HG02884 (cell line): Measurements from ENCODE around the gene MSI2.

Source experiments
- ATAC-seq: cut with Tn5 transposase; IDR thresholded peaks from one replicate; pipeline ENCODE4 v1.9.1; 2021; ENCODE audit warnings: mild to moderate bottlenecking, moderate library complexity; ENCODE audit not compliant: unreplicated experiment

MSI2 gene

DNA sequence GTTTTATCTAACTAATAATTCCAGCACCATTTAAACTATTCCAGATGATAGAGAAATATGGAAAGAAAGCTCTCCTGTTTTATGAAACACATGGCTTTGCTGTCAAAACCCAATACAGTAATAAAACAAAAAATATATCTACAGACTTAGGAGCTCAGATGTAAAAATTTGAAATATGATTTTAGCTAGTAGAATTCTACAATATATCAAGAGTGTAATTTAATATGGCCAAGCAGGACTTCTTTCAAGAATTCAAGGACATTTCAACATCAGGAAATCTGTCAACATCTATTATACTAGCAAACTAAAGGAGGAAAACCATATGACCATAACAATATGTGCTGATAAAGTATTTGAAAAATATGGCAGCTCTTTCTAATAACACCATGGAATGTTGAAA lies 431.3 kb downstream of the MSI2 start:
- ATAC-seq, result no peak

DNA sequence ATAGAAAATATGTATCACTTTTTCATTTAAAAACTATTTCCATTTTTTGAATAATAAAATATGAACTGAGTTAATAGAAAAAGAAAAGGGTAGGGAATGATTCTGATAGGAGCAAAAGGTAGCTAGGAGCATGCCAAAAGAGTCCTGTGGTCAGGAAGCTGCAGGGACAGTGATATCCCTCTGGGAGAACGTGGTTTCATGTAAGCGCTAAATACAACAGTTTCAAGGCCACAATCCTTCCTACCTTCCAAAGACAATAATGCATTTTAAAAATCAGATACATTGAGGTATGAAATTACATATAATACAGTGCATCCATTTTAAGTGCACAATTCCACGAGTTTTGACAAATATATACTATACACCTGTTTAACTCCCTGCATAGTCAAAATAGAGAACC lies 432.9 kb downstream of the MSI2 start:
- ATAC-seq, result no peak

DNA sequence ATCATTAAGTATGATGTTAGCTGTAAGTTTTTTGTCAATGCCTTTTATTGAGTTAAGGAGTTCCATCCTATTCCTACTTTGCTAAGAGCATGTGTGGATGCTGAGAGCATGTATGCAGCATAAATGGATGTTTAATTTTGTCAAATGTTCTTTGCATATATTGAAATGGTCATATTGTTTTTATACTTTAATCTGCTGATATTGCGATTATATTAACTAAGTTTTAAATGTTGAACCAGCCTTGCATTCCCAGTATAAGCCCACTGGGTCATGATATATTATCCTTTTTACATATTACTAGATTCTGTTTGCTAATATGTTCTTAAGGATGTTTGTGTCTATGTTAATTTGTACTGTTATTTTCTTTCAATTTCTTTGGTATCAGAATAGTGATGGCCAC lies 435.6 kb downstream of the MSI2 start:
- no peak for ATAC-seq

DNA sequence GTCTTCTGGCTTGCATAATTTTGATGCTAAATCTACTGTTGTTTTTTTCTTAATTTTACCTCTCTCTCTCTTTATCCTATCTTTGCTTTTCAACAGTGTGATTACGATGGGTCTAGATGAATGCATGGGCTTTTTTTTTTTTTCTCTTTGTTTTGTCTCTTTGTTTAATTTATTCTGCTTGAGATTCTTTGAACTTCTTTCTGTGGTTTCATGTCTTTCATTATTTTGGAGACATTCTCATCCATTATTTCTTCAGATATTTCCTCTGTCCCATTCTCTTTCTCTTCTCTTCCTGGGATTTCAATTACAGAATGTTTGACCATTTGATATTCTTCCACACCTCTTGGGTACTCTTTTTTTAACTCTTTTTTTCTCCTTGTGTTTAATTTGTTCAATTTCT lies 436.4 kb downstream of the MSI2 start:
- ATAC-seq, result no peak

DNA sequence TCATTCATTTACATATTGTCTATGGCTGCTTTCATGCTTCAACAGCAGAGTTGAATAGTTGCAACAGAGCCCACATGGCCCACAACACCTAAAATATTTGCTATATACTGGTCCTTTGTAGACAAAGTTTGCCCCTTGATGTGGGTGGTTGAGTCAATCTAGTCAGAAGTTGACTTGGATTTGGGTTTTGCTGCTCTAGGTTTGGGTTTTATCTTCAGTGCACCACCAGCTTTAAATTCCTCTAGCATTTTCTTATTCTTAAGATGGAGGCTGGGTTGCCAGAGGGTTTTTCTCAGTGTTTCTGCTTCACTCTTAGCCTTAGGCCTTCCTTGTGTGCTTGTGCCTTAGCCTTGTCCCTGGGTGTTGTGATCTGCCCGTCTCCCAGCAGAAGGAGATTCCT lies 437.7 kb downstream of the MSI2 start:
- ATAC-seq, result no peak

DNA sequence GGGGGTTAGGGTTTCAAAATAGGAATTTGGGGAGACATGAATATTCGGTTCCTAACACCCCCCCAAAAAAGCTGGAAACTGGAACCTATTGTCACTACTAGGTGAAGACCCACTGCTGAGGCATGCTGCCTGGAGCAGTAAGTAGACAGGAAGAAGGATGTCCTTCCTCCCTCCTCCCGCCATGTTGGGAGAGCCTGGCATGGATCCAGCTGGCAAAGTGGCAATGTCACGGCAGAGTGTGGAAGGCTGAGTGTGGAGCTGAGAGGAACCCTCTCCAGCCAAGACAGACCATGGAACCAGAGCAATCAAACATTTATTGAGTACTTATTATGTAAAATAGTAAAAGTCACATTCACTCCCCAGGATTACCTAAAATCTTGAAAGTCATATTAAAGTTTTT lies 439.7 kb downstream of the MSI2 start:
- ATAC-seq, result no peak

DNA sequence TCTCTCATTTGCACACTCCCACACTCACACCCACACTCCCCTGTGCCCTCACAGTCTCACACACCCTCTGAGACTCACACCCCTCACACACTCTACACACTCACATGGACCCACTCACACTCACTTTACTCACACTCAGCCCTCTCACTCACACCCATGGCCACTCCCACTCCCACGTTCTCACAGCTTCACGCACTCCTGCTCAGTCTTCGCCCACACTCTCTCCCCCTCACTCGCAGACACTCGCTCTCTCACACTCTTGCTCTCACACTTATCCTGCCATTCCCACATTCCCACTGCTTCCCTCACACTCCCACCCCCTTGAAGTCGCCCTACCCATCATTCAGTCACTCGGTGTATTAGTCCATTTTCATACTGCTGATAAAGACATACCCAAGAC lies 440.9 kb downstream of the MSI2 start:
- ATAC-seq, result no peak

DNA sequence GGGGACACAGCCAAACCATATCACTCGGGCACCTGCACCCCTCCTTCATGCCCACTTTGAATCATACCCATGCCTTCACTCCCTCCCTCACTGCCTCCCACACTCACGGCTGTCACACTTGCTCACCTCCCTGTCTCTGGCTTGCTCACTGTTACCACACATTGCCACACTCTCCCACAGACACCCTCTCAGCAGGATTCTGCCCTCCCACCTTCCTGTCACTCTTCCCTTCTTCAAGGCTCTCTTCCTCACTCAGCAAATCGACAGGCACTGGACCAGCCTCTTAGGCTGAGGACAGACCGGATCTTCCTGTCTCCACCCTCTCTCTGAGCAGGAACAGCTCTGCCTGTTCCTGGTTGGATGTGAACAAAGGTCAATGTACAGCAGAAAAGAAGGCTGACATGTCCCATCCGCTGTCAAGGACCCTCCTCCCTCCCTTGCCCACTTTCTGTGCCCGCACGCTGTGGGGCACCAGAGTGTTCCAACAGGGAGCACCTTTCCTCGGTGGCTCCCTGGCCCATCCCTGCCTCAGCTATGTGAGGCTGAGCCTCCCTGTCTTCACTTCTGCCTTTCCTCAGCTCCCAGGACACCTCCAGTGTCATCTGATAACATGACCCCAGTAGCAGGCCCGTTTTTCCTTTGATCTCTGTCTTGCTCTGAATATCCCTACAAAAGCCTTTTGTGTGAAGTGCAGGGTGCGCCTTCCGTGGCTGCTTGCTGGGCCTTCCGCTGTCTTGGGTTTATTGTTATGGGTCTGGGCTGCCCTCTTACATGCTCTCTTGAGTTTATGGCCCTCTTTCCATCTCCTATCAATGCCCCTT lies 441.8 kb downstream of the MSI2 start:
- no peak for ATAC-seq

DNA sequence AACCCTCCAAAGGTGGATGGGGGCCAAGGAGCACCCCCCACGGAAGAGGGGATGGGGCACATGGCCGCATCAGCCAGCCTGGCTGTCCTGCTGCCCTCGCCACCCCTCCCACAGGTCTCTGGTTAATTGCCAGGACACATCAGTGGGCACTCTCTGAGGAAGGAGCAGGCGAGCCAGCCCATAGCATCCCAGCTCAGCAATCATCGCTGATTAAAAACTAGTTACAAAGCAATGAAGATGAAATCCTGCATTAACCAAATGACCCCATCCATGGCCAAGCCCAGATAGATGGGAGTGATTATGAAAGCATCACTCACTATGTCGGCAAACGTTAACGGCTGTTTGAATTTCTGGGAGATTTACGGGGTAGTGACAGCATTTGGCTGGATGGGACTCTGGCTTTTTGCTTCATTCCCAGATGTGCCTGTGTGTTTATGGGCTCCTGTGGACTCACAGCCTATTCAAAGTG lies 443.5 kb downstream of the MSI2 start:
- ATAC-seq, result no peak

DNA sequence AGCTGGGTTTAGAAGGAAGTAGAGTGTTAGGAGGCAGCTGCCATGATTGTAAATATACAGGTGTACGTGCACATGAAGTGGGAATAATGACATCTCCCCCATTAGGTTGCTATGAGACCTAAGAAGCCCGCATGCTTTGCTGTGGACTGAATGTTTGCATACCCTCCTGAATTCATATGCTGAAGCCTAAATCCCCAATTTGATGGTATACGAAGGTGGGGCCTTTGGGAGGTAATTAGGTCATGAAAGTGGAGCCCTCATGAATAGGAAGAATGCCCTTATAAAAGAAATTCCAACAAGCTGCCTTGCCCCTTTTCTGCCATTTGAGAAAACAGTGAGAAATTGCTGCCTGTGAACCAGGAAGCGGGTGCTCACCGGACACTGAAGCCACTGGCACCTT lies 444.8 kb downstream of the MSI2 start:
- ATAC-seq, result no peak

DNA sequence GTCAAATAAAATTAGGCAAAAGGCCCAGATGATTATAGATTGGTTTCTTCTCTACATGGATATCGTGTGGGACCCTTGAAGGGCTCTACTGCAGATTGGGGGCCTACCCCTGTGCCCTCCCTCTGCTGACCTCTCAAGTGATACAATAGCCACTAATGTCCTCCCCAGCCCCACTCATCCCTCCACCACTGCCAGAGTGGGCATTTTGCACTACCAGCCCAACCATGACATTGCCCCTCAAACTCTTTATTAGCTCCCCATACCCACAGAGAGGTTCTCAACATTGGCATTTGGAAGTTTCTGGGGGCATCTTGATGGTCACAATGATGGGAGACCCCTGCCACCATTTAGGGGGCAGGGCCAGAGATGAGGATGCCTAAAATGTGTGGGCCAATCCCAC lies 446.9 kb downstream of the MSI2 start:
- ATAC-seq, result no peak

DNA sequence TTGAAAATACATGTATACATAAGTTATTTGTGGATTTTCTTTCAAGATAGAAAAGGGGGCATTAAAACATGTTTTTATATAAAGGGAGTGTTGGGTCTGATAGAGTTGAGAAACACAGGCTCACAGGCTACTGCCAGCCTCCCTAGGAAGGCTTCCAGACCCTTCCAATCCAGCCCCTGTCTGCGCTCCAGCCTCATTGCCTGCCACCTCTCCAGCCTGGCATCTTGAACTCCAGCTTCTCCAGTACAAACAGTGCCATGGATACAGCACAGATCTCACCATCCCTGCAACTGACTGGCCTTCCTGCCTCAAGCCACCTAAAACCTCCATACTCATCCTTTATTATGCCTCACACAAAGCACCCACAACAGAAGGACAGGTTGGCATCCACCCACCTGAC lies 448.1 kb downstream of the MSI2 start:
- ATAC-seq, result no peak

DNA sequence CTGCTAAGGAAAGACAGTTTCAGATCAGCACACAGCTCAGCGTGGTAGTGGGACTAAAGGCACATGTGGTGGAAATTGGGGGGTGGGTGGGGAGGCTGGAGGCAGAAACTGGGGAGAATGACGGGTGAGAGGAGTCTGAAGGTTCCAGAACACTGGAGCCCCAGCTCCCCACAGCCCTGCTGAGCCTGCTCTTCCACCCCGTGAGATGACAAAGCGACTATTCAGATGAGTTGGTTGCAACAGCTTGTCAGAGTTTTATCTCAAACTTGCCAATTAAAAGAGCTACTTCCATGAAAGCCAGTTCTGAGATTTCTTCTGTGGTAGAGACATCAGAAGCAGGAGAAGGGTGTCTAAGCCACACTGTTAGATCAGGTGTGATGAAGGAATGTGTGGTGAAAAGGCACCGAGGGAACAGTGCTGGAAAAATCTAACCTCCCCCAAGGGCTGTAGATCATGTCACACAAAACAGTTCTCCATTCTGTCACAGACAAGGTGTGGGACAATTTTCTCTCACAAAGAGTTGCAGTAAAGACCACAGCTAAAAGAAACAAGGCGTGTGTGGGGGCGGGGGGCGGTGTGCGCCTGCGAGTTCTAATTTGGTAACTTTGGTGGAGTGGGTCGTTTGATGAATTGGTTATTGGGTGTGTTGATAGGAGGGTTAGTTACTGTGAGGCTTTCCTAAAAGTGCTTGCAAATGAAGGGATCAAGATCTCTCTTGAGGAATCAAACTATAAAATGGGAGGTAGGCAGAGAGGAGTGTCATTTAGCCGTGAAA lies 449.8 kb downstream of the MSI2 start:
- ATAC-seq, result no peak

DNA sequence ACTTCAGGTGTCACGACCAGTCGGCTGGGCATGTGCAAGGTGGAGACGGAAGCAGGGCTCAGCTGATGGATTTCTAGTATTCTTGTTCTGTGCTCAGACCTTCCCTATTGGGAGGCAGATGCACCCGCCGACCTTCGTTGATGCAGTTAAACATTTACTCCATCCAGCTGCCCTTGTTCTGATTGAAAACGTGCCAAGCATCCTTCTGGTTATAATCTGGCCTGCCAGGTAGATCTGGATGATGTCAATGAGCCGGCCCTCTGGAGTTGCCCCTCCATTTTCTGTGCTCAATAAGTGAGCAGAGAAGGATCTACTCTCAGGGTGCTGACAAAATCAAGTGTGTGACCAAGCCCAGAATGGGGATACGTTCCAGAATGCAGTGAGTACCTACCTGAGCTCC lies 450.4 kb downstream of the MSI2 start:
- no peak for ATAC-seq

DNA sequence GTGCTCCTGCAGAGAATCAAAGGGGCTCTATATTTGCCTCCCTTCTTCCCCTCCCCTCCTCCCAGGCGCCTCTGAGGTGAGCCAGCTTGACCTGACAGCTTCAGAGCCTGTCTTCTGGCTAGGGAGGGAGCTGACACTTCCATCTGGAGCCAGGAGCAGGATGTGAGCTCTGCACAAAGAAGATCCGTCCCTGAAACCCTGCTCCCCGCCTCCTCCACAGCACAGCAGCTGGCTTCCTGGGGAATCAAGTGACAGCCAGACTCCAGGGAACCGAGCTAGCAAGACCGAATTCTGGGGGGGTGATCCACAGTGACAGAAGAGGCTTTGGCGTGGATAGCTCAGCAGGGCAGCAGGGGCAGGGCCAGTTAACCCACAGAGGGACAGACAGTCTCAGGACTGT lies 451.6 kb downstream of the MSI2 start:
- no peak for ATAC-seq

DNA sequence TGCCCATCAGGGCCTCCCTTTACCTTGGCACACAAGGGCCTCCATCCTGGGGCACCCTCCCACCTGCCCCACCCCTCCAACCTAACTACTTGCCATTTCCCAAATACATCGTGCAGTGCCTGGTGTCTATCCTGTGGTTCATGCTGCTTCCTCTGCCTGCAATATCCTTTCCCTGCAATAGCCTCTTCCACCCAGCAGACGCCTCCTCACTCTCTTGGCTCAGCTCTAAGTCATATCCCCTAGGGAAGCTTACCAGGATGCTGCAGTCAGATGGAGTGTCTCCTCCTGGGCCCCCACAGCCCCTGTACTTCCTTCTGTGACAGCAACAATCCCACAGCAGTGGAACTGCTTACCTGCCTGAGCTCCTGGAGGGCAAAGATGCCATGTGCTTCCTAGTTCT lies 452.1 kb downstream of the MSI2 start:
- ATAC-seq, result no peak

DNA sequence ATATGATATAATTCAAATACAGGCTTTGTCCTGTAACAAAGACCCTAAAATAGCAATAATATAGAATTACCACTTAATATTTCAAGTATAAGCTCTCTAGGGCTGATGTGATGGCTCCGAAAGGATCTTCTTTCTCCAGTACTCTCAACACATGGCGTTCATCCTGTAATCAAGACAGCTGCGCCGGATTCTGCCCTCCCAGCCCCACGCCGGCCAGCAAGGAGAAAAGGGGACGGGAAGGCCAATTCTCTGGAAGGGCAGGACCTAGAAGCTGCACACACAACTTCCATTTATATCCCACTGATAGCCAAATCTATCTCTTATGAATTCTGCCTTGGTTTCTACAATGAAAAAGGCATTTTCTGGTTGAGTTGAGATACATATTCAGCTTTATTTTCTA lies 456.8 kb downstream of the MSI2 start:
- no peak for ATAC-seq

DNA sequence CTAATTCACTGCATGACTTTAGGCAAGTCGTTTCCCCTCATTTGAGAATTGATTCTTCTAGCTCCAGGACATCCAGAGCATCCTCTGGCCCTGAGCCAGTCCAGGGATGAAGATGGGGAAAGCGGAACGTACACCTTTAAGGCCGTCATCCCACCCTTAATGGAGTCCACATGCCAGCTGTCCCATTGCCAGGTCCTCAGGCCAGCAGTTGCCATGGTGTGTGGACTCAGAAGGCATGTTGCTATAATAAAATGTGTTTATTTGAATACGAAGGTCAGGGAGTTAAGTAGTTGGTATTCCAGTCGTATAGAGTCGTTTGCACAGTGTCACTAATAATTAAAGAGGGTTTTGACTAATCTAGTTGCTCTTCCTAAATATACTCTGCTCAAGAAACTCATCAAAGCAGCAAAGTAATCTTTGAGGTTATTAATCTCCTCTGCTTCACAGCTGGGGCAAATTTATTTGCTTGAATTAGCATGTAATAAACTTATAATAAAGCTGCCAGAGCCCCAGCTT lies 458.4 kb downstream of the MSI2 start:
- ATAC-seq, result no peak

DNA sequence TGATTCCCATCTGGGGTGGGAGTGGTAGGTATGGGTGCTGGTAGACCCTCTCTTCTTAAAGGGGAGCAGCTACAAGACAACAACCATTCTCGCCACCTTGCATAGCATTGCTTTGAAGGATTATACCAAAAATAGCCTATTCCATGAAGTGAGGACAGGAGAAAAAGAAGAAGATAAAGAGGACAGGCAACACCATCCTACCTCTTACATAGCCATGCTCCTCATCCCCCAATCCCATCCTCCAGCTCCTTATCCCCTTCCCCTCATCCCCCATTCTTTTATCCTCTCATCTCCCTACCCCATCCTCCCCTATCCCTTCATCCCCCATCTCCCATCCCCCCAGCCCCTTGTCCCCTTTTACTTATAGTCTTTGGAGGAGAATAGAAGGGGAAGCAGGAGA lies 459.7 kb downstream of the MSI2 start:
- no peak for ATAC-seq

DNA sequence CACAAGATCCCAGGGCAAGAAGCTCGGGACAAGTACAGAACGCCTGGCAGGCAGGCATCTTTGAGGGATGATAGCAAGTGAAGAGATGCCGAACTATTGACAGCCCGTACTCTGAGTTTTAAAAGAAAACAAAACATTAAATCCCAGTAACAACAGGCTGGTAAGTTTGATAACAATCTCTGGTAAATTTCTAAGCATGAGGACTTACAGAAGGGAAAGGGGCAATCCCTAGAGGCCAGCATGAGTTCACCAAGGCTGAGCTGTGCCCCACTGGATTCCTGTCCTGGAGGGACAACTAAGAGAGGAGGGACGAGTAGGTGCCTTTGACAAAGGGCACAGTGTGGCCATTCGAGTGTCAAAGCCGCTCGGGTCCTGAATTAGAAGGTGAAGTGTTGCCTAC lies 462.6 kb downstream of the MSI2 start:
- ATAC-seq, result no peak

DNA sequence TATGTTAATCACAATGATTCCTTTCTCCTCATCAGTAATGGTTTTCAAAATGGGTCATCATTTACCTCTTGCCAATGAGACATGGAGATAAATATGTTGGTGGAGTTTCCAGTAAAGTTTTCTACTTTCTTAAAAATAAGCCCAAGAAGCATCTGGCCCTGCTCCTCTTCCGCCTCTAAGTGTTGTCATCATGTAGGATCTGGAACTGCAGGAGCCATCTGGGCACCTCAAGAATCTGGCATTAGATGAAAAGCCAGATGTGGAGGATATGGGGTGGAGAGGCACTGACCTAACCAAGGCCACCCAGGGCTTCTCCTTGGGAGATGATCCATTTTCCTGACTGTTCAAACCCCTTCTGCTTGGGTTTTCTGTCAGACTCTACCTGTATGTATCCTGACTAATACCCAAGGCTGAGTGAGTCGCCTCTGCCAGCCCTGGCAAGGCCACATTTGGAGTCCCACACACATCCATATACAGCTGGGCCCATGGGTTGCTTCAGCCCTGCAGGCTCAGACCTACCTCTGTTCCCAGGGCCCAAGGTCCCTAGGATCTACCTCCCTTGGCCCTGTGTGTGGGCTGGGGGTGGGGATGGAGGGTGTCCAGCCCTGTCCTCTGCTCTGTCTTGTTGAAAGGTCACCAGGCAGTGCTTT lies 464.2 kb downstream of the MSI2 start:
- no peak for ATAC-seq
